ENCODE data around the gene BEX1.

- TF ChIP-seq CTCF (IDR thresholded peaks at IDR 0.05) (no peak), POLR2A (IDR thresholded peaks at IDR 0.05) (no peak)
Measured at GRCh38 chrX:103066606-103067005, 2.6 kb upstream of the BEX1 start.

All from stomach (tissue), 4 donors.